IMR-90 (cell line): ENCODE results near the gene MRPL40. TPM values are rescaled to one million over a fixed set of nuclear protein-coding genes. Genes with fewer than 3 reads are reported as not detected.

ENCODE experiments used
- ATAC-seq: fragments of 200-7000 bp; cut with Tn5 transposase; 2 replicates; pipeline ENCODE4 v1.9.1; 2020; ENCODE audit warnings: low read depth, mild to moderate bottlenecking, moderate library complexity
- BruUV-seq: library from RNA; stranded (reverse); fragments of 400-500 nt; replicated peaks from 2 replicates; lab custom pipeline; 2021; lab: Mats Ljungman, UMichigan
- CTCF ChIA-PET: fragments of 300-600 bp; formaldehyde crosslinking; extraction: SDS; loops from one replicate; lab custom pipeline; 2021; ENCODE audit warnings: antibody characterized with exemption; lab: Yijun Ruan, JAX
- POLR2A ChIA-PET: fragments of 300-600 bp; sonication (Branson Sonifier 250); formaldehyde crosslinking; loops from one replicate; lab custom pipeline; 2022; ENCODE audit warnings: antibody characterized with exemption; ENCODE audit not compliant: unreplicated experiment; lab: Charles Lee
- DNase-seq: peaks from one replicate; pipeline ENCODE4 v3.0.0; 2013
- H2AFZ ChIP-seq: replicated peaks from 2 replicates; pipeline ENCODE3; 2013; ENCODE audit warnings: low read length, mild to moderate bottlenecking; ENCODE audit not compliant: poor library complexity
- H2AK5ac ChIP-seq: 2 replicates; pipeline ENCODE4 v1.6.1; 2013; ENCODE audit warnings: low read depth, low read length, inconsistent platforms
- H2AK9ac ChIP-seq: replicated peaks from 2 replicates; pipeline ENCODE3; 2013; ENCODE audit warnings: mild to moderate bottlenecking, low read depth, low read length, moderate library complexity; ENCODE audit not compliant: poor library complexity
- H2BK120ac ChIP-seq: 2 replicates; pipeline ENCODE4 v1.6.1; 2013; ENCODE audit warnings: low read depth, low read length, inconsistent platforms
- H2BK15ac ChIP-seq: 3 replicates; pipeline ENCODE4 v1.6.1; 2013; ENCODE audit warnings: low read depth, low read length, inconsistent platforms
- H2BK20ac ChIP-seq: 2 replicates; pipeline ENCODE4 v1.6.1; 2013; ENCODE audit warnings: low read depth, mild to moderate bottlenecking, inconsistent platforms, low read length, moderate library complexity
- H2BK5ac ChIP-seq: 2 replicates; pipeline ENCODE4 v1.6.1; 2013; ENCODE audit warnings: mild to moderate bottlenecking, low read depth, low read length, inconsistent platforms; ENCODE audit not compliant: poor library complexity, severe bottlenecking
- H3K14ac ChIP-seq: replicated peaks from 2 replicates; pipeline ENCODE4 v1.6.1; 2013; ENCODE audit warnings: low read depth, low read length, inconsistent platforms
- H3K18ac ChIP-seq: 2 replicates; pipeline ENCODE4 v1.6.1; 2013; ENCODE audit warnings: low read depth, low read length, control low read depth
- H3K23ac ChIP-seq: 2 replicates; pipeline ENCODE4 v1.6.1; 2013; ENCODE audit warnings: low read depth, low read length, inconsistent platforms
- H3K27ac ChIP-seq: 2 replicates; pipeline ENCODE4 v1.5.1; 2013; ENCODE audit warnings: mild to moderate bottlenecking, control low read depth, low read length; ENCODE audit not compliant: insufficient read depth
- H3K27me3 ChIP-seq: 2 replicates; pipeline ENCODE4 v1.6.1; 2013; ENCODE audit warnings: low read length; ENCODE audit not compliant: control insufficient read depth, insufficient read depth
- H3K36me3 ChIP-seq: 2 replicates; pipeline ENCODE4 v1.6.1; 2013; ENCODE audit warnings: low read length, mixed read lengths; ENCODE audit not compliant: control insufficient read depth, insufficient read depth
- H3K4ac ChIP-seq: 2 replicates; pipeline ENCODE4 v1.6.1; 2013; ENCODE audit warnings: low read depth, low read length, inconsistent platforms
- H3K4me1 ChIP-seq: 2 replicates; pipeline ENCODE4 v1.6.1; 2013; ENCODE audit warnings: low read length, mixed read lengths; ENCODE audit not compliant: control insufficient read depth, insufficient read depth
- H3K4me2 ChIP-seq: 2 replicates; pipeline ENCODE4 v1.6.1; 2013; ENCODE audit warnings: low read depth, mild to moderate bottlenecking, control low read depth, low read length, moderate library complexity
- H3K4me3 ChIP-seq: 2 replicates; pipeline ENCODE4 v1.5.1; 2013; ENCODE audit warnings: low read depth, mild to moderate bottlenecking, control low read depth, low read length, moderate library complexity; ENCODE audit not compliant: insufficient read depth
- H3K56ac ChIP-seq: 2 replicates; pipeline ENCODE4 v1.6.1; 2013; ENCODE audit warnings: low read length, inconsistent platforms; ENCODE audit not compliant: insufficient read depth; ENCODE audit errors: extremely low read depth
- H3K79me1 ChIP-seq, 2 experiments: 2 replicates each; pipeline ENCODE4 v1.6.1; 2013; ENCODE audit warnings: low read length in 2 of 2, inconsistent platforms in 1 of 2, low read depth in 1 of 2
- H3K9ac ChIP-seq: 2 replicates; pipeline ENCODE4 v1.6.1; 2013; ENCODE audit warnings: low read depth, low read length, control low read depth
- H3K9me1 ChIP-seq: 2 replicates; pipeline ENCODE4 v1.6.1; 2013; ENCODE audit warnings: low read length, inconsistent platforms; ENCODE audit not compliant: insufficient read depth
- H3K9me3 ChIP-seq: 2 replicates; pipeline ENCODE4 v1.6.1; 2013; ENCODE audit warnings: low read length; ENCODE audit not compliant: control insufficient read depth, insufficient read depth
- H4K20me1 ChIP-seq: 2 replicates; pipeline ENCODE4 v1.6.1; 2013; ENCODE audit warnings: low read length, inconsistent platforms; ENCODE audit not compliant: insufficient read depth
- H4K5ac ChIP-seq: 2 replicates; pipeline ENCODE4 v1.6.1; 2013; ENCODE audit warnings: mild to moderate bottlenecking, low read depth, low read length, control low read depth
- H4K8ac ChIP-seq, 2 experiments: 2 replicates each; pipeline ENCODE4 v1.6.1; 2013; ENCODE audit warnings: low read depth in 2 of 2, low read length in 2 of 2, control low read depth in 1 of 2, inconsistent platforms in 1 of 2
- H4K91ac ChIP-seq: 2 replicates; pipeline ENCODE4 v1.6.1; 2013; ENCODE audit warnings: low read depth, low read length, inconsistent platforms; ENCODE audit not compliant: insufficient read depth
- BHLHE40 ChIP-seq: fragments of 150-350 bp; IDR thresholded peaks from 2 replicates; pipeline ENCODE4 v1.6.1; 2016; ENCODE audit warnings: mild to moderate bottlenecking, low read depth, low read length
- CEBPB ChIP-seq: IDR thresholded peaks from 2 replicates; pipeline ENCODE4 v1.6.1; 2012; ENCODE audit warnings: low read depth, low read length, improper control_type of control experiment
- CHD1 ChIP-seq: IDR thresholded peaks from 2 replicates; pipeline ENCODE4 v1.6.1; 2012; ENCODE audit warnings: low read depth, low read length, improper control_type of control experiment
- ELK1 ChIP-seq: fragments of 150-350 bp; IDR thresholded peaks from 2 replicates; pipeline ENCODE4 v1.6.1; 2016; ENCODE audit warnings: low read depth, mild to moderate bottlenecking, low read length, moderate library complexity, borderline replicate concordance
- FOS ChIP-seq: fragments of 150-350 bp; IDR thresholded peaks from 2 replicates; pipeline ENCODE4 v1.6.1; 2016; ENCODE audit warnings: low read depth, low read length
- MAFK ChIP-seq: IDR thresholded peaks from 2 replicates; pipeline ENCODE4 v1.6.1; 2012; ENCODE audit warnings: low read depth, low read length, improper control_type of control experiment
- MAZ ChIP-seq: IDR thresholded peaks from 2 replicates; pipeline ENCODE4 v1.6.1; 2012; ENCODE audit warnings: low read depth, mild to moderate bottlenecking, low read length, improper control_type of control experiment, moderate library complexity, borderline replicate concordance
- MXI1 ChIP-seq: IDR thresholded peaks from 2 replicates; pipeline ENCODE4 v1.6.1; 2012; ENCODE audit warnings: low read depth, mild to moderate bottlenecking, low read length, moderate library complexity, borderline replicate concordance
- NFE2L2 ChIP-seq: fragments of 150-350 bp; IDR thresholded peaks from 2 replicates; pipeline ENCODE4 v1.6.1; 2016; ENCODE audit warnings: low read depth, mild to moderate bottlenecking, low read length
- POLR2A ChIP-seq: IDR thresholded peaks from 2 replicates; pipeline ENCODE4 v1.6.1; 2012; ENCODE audit warnings: mild to moderate bottlenecking, low read depth, low read length
- RAD21 ChIP-seq: IDR thresholded peaks from 2 replicates; pipeline ENCODE4 v1.6.1; 2012; ENCODE audit warnings: low read length, improper control_type of control experiment
- RCOR1 ChIP-seq: IDR thresholded peaks from 2 replicates; pipeline ENCODE4 v1.6.1; 2012; ENCODE audit warnings: mild to moderate bottlenecking, low read length, improper control_type of control experiment; ENCODE audit not compliant: insufficient replicate concordance
- RFX5 ChIP-seq: IDR thresholded peaks from 2 replicates; pipeline ENCODE4 v1.8.0; 2012; ENCODE audit warnings: low read depth, mild to moderate bottlenecking, low read length, moderate library complexity
- SMC3 ChIP-seq: fragments of 150-350 bp; IDR thresholded peaks from 2 replicates; pipeline ENCODE4 v1.6.1; 2016; ENCODE audit warnings: low read depth, mild to moderate bottlenecking, antibody characterized with exemption, low read length, moderate library complexity
- USF2 ChIP-seq: fragments of 150-350 bp; IDR thresholded peaks from 2 replicates; pipeline ENCODE4 v1.6.1; 2017; ENCODE audit warnings: mild to moderate bottlenecking, antibody characterized with exemption, low read length, low read depth
- WGBS, 2 experiments: methylation state at CpG; one replicate each; pipeline versions ENCODE4 v1.1.5 to v1.1.7; 2013; ENCODE audit warnings: missing lambda C conversion rate in 2 of 2; ENCODE audit not compliant: insufficient read length in 1 of 2; ENCODE audit errors: extremely low coverage in 2 of 2; 5-methylcytosine and 5-hydroxymethylcytosine counted together
- dilution Hi-C: fragments of 300-500 bp; cut with HindIII; formaldehyde crosslinking; loops from one replicate; pipeline ENCODE4 v1.14.3; 2018; ENCODE audit warnings: low sequenced_read_pairs; ENCODE audit not compliant: unreplicated experiment
- in situ Hi-C: fragments of 300-500 bp; cut with MboI; formaldehyde crosslinking; loops from 3 replicates; pipeline ENCODE4 v1.14.3; 2019; ENCODE audit warnings: low sequenced_read_pairs, inconsistent platforms, mixed read lengths
- intact Hi-C: fragments of 100-400 bp; cut with micrococcal nuclease; formaldehyde crosslinking; loops from 2 replicates; pipeline ENCODE4 v1.10.0; 2022
- polyA plus RNA-seq, 3 experiments: library from polyadenylated mRNA; depleted of rRNA; stranded (reverse); fragments of >200 nt; gene quantifications; 2 replicates each; pipeline ENCODE4 v1.2.3, GENCODE V29; 2012; ENCODE audit warnings: low replicate concordance in 1 of 3
- total RNA-seq: library from RNA; depleted of rRNA; stranded (reverse); fragments of >200 nt; gene quantifications from 2 replicates; pipeline ENCODE4 v1.2.3, GENCODE V29; 2012
- TF ChIP-seq, protein P1 (sequence below): conservative IDR thresholded peaks from 2 replicates; pipeline ENCODE4 v1.5.1; 2012; ENCODE audit warnings: mild to moderate bottlenecking, low read depth, low read length, improper control_type of control experiment

The MRPL40 gene
- total and polyA plus RNA-seq, 2 of the 4 experiments (the other 2 are of a cell fraction), result 36.7 to 37.5 TPM

DNA sequence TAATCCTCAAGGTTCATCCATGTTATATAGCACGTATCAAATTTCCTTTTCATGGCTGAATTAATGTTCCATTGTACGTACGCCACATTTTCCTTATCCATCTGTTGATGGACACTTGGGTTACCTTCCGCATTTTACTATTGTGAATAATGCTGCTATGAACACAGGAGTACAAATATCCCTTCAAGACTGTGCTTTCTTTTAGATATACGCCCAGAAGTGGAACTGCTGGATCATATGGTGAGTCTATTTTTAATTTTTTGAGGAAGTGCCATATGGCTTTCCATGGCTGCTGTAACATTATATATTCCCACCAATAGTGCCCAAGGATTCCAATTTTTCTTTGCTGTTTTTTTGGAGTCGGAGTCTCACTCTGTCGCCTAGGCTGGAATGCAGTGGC lies 6.0 kb downstream of the MRPL40 start:
- in situ Hi-C loops (no loop called here), intact Hi-C loops (no loop called here), dilution Hi-C loops (no loop called here)
- Histone ChIP-seq H3K27me3 (no peaks in the 10 kb centered on the region), H3K56ac (no peak overlapping the region), H3K14ac (no peak overlapping the region), H3K9me3 (no peaks in the 10 kb centered on the region), H2AK9ac (no peak overlapping the region), H3K9me1 (peaks cover 3% of the 10 kb centered on the region; the same call in 1 of the 2 replicates), H3K18ac (no peak overlapping the region), H4K91ac (no peak overlapping the region), H4K8ac (no peak overlapping the region), H3K9ac (no peak overlapping the region), H4K5ac (no peak overlapping the region), H3K27ac (no peak overlapping the region), H2AFZ (no peak overlapping the region), H2BK15ac (no peak overlapping the region), H2BK20ac (no peak overlapping the region), H4K20me1 (peaks cover 15% of the 10 kb centered on the region), H2BK120ac (no peak overlapping the region), H3K36me3 (peaks cover 18% of the 10 kb centered on the region), H3K4me1 (no peaks in the 10 kb centered on the region), H3K4ac (no peak overlapping the region), H3K4me3 (no peak overlapping the region), H3K79me1 (peaks cover 25 to 56% of the 10 kb centered on the region in 2 experiments), H2BK5ac (no peak overlapping the region), H3K23ac (no peak overlapping the region), H2AK5ac (no peak overlapping the region), H3K4me2 (no peak overlapping the region)
- no CpG with 5 or more reads among the region's 7 CpGs for WGBS, 2 experiments
- no peak for ATAC-seq
- ChIA-PET CTCF (no interaction called here), POLR2A (no interaction called here)
- no peak for DNase-seq
- BruUV-seq, result no TSS peak
- TF ChIP-seq USF2 (no peak), RCOR1 (no peak), BHLHE40 (no peak), RFX5 (no peak), RAD21 (no peak), FOS (no peak), CEBPB (no peak), MAZ (no peak), POLR2A (no peak), ELK1 (no peak), MXI1 (no peak), CHD1 (no peak), MAFK (no peak), NFE2L2 (no peak), SMC3 (no peak)
- TF ChIP-seq, protein P1, sequence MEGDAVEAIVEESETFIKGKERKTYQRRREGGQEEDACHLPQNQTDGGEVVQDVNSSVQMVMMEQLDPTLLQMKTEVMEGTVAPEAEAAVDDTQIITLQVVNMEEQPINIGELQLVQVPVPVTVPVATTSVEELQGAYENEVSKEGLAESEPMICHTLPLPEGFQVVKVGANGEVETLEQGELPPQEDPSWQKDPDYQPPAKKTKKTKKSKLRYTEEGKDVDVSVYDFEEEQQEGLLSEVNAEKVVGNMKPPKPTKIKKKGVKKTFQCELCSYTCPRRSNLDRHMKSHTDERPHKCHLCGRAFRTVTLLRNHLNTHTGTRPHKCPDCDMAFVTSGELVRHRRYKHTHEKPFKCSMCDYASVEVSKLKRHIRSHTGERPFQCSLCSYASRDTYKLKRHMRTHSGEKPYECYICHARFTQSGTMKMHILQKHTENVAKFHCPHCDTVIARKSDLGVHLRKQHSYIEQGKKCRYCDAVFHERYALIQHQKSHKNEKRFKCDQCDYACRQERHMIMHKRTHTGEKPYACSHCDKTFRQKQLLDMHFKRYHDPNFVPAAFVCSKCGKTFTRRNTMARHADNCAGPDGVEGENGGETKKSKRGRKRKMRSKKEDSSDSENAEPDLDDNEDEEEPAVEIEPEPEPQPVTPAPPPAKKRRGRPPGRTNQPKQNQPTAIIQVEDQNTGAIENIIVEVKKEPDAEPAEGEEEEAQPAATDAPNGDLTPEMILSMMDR, result no peak
